HAP-1 (cell line): Measurements from ENCODE around the gene KLHL18.

Source experiments
- DNase-seq, 2 experiments: peaks; one replicate each; pipeline ENCODE4 v3.0.0-alpha.2; 2016 to 2020; ENCODE audit warnings: low spot score in 2 of 2
- H3K27me3 ChIP-seq: fragments of 250-450 bp; sonication (Bioruptor Pico); 2 replicates; pipeline ENCODE4 v1.5.1; 2020; ENCODE audit warnings: low read depth, mild to moderate bottlenecking, moderate library complexity
- H3K36me3 ChIP-seq: fragments of 250-450 bp; sonication (Bioruptor Pico); replicated peaks from 2 replicates; pipeline ENCODE4 v1.5.1; 2020; ENCODE audit warnings: mild to moderate bottlenecking
- H3K4me1 ChIP-seq: fragments of 250-450 bp; sonication (Bioruptor Pico); 2 replicates; pipeline ENCODE4 v1.5.1; 2020; ENCODE audit warnings: mild to moderate bottlenecking
- H3K4me3 ChIP-seq: fragments of 250-450 bp; sonication (Bioruptor Pico); 2 replicates; pipeline ENCODE4 v1.5.1; 2020; ENCODE audit warnings: mild to moderate bottlenecking, moderate library complexity
- H3K9me3 ChIP-seq: fragments of 250-450 bp; sonication (Bioruptor Pico); 2 replicates; pipeline ENCODE4 v1.5.1; 2020; ENCODE audit warnings: mild to moderate bottlenecking, moderate library complexity
- in situ Hi-C: fragments of 300-500 bp; cut with MboI; formaldehyde crosslinking; loops from 3 replicates; pipeline ENCODE4 v1.14.3; 2020; ENCODE audit warnings: low sequenced_read_pairs, inconsistent platforms, mixed read lengths

KLHL18 gene

DNA sequence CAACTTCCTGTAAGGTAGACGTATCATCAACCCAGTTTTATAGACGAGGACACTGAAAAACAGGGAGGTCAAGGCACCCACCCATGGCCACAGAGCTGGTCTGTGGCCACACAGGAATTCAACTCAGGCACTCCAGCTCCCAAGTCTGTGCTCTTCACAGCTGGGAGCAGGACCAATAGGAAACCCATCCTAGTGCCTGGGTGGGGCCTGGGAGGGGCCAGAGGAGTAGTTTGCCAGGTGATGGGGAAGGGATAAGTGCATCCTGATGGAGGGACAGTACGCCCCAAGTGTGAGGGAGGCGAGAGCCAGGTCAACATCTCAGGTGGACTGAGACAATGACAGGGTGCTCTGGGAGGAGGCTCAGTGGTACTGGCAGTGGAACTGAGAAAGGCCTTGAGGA lies 22.1 kb upstream of the KLHL18 start:
- in situ Hi-C loops: no loop called here
- H3K36me3 ChIP-seq: no peaks in the 10 kb centered on the region
- peaks cover 31% of the 10 kb centered on the region for H3K4me1 ChIP-seq
- H3K27me3 ChIP-seq: no peaks in the 10 kb centered on the region
- peak in 1 of 2 experiments; percentile 30 for DNase-seq
- no peak overlapping the region for H3K4me3 ChIP-seq
- no peaks in the 10 kb centered on the region for H3K9me3 ChIP-seq

DNA sequence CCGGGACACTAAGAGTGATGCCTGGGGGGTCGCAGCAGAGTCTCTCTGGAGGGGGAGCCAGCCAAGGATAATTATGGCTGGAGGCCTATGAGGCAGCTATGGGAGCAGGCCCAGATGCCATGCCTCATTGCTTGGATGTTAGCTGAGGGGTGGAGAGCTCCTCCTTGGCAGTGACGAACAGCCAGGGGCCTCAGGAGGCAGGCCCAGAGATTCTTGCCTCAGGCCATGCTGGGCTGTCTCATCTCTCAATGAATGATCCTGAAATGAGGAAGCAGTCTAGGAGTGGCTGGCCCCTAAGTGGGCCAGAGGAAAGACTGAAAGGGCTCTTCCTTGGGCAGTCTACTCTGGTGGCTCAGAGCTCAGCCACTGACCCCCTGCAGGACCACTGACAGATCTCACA lies 21.4 kb upstream of the KLHL18 start:
- Histone ChIP-seq H3K4me3 (no peak overlapping the region), H3K4me1 (peaks cover 32% of the 10 kb centered on the region), H3K36me3 (no peaks in the 10 kb centered on the region), H3K9me3 (no peaks in the 10 kb centered on the region), H3K27me3 (no peaks in the 10 kb centered on the region)
- DNase-seq: peak in 1 of 2 experiments; percentile 57
- in situ Hi-C loops: no loop called here

DNA sequence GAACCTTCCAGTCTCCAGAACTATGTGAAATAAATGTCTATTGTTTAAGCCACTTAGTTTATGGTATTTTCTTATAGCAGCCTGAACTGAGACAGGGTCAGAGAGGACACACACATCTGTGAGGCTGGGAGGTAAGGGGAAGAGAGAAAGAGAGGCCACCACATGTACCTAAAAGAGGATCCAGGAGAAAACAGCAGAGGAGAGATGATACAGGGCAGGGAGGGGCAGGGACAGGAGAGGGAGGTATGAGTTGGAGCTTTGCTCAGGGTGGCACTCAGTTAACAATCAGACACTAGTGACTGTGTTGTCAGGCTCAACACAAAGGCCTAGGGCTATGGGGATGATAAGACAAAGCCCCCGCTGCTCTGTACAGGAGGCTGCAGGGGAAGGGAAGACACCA lies 17.7 kb upstream of the KLHL18 start:
- H3K9me3 ChIP-seq: no peaks in the 10 kb centered on the region
- in situ Hi-C loops: no loop called here
- DNase-seq: no peak
- no peaks in the 10 kb centered on the region for H3K36me3 ChIP-seq
- H3K4me1 ChIP-seq: peaks cover 22% of the 10 kb centered on the region
- no peaks in the 10 kb centered on the region for H3K27me3 ChIP-seq
- H3K4me3 ChIP-seq: no peak overlapping the region

DNA sequence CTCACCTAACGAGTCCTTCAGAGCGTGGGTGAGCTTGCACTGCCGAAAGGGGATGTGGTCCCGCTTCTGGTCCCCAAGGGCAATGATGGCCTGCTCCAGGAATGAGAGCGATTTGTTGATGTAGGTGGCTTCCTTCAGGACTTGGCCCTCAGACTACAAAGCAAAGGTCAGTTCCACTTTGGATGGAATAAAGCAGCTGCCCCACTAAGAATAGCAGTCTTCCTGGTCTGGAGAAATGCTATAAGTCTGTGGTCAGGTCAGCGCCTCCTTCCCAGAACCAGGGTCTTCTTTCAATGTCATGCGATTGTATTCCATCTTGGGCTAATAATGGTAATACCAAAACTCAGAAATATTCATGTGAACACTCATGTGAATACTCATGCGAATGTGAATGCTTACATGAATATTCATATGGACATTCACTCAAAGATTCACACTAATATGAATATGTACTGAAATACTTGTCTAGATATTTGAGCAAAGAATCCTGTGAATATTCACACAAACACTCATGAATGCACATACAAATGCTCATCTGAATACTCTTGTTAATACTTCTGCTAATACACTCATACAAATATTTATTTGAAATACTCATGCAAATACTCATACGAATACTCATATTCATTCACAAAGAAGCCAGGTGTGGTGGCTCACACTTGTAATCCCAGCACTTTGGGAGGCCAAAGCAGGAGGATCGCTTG lies 16.9 kb upstream of the KLHL18 start:
- DNase-seq: no peak
- in situ Hi-C loops: no loop called here
- Histone ChIP-seq H3K9me3 (no peaks in the 10 kb centered on the region), H3K4me3 (no peak overlapping the region), H3K27me3 (no peaks in the 10 kb centered on the region), H3K36me3 (no peaks in the 10 kb centered on the region), H3K4me1 (peaks cover 15% of the 10 kb centered on the region)

DNA sequence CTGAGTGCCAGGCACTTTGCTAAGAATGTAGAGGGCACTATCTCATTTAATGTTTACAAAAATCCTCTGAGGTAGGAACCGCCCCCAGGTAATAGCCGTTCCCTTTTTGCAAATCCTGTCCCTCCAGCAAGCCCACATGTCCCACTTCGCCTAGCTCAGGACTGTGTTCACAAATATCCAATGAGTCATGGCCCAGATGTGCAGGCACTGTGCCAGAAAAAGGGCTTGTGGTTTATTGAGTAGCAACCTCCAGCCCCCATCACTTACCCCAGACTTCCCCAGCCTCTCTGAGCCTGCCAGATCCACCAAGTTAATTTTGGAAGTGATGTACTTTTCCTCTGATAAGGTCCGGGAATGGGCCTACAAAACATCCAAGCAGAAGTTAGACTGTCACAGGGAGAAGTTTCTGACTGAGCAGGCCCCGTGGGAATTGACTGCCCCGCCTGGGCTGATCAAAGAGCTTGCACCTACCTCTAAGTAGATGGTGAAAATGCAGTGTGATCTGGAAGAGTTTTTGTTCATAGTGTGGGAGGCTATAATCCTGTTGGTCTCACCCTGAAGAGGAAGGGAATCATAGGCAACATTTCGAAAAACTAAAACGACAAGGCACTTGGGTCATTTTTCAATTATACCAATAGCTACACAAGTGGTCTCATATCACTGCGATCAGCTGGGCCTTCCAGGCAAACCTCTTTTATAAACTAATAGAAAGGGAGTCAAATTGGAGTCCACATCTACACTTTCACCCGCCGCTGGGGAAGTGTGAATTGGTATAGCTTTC lies 15.8 kb upstream of the KLHL18 start:
- Histone ChIP-seq H3K4me1 (peaks cover 8% of the 10 kb centered on the region), H3K4me3 (no peak overlapping the region), H3K9me3 (no peaks in the 10 kb centered on the region), H3K36me3 (no peaks in the 10 kb centered on the region), H3K27me3 (no peaks in the 10 kb centered on the region)
- in situ Hi-C loops: no loop called here
- peak; percentile 25 to 84 for DNase-seq

DNA sequence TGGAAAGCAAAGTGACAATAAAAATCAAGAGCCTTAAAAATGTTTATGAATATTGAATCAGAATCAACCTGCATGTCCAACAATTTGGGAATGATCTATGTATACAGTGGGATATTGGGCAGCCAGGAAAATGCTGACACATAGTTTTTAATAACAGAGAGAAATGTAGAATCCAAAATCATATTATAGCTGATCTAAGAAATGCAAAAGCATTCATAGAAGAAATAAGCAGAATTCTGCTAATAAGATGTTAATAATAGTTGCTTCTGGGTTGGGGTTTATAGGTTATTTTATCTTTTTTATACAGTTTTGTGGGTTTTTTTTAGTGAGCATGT lies 15.3 kb upstream of the KLHL18 start:
- in situ Hi-C loops: no loop called here

DNA sequence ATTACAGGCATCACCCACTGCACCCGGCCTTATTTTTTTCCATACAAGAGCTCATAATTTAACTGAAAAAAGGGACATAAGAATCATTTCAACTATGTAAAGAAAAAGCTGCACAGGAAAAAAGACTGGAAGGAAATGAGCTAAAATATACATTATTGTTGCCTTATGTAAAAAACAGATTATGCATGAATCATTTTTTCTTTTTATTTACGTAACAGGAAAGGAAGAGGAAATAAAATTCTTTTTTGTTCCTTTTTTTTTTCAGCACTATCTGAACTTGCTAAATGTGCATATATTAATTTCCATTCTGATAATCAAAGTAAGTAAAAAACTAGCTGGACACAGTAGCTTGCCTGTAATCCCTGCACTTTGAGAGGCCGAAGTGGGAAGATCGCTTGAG lies 12.2 kb upstream of the KLHL18 start:
- no peak overlapping the region for H3K4me3 ChIP-seq

More for the DNA sequence above, 15.3 kb upstream of the KLHL18 start:
- Histone ChIP-seq H3K4me3 (no peak overlapping the region), H3K27me3 (no peaks in the 10 kb centered on the region), H3K36me3 (no peaks in the 10 kb centered on the region), H3K9me3 (no peaks in the 10 kb centered on the region), H3K4me1 (peaks cover 8% of the 10 kb centered on the region)
- no peak for DNase-seq

DNA sequence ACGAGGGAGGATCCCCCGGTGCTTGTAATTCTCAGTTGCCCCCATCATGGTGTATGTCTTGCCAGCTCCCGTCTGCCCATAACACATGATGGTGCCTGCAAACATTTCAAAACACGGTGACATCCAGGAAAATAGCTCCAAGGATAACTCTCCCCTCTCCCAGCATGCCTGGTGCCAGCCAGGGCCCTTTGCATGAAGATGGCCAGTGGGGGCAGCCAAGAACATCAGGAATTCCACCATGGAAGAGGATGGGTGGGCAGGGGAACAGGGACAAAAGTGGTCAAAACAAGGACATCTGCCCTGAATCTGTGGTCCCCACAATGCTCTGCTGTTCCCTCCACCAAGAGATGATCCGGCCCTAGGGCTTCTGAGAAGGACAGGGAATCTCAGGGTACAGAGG lies 9.2 kb upstream of the KLHL18 start:
- no peaks in the 10 kb centered on the region for H3K36me3 ChIP-seq
- no peaks in the 10 kb centered on the region for H3K4me1 ChIP-seq
- in situ Hi-C loops: no loop called here
- H3K4me3 ChIP-seq: no peak overlapping the region
- DNase-seq: no peak
- no peaks in the 10 kb centered on the region for H3K27me3 ChIP-seq
- H3K9me3 ChIP-seq: no peaks in the 10 kb centered on the region

More for the DNA sequence above, 12.2 kb upstream of the KLHL18 start:
- no peaks in the 10 kb centered on the region for H3K27me3 ChIP-seq
- no peak for DNase-seq
- H3K4me1 ChIP-seq: peaks cover 8% of the 10 kb centered on the region
- in situ Hi-C loops: no loop called here
- no peaks in the 10 kb centered on the region for H3K9me3 ChIP-seq
- H3K36me3 ChIP-seq: no peaks in the 10 kb centered on the region

DNA sequence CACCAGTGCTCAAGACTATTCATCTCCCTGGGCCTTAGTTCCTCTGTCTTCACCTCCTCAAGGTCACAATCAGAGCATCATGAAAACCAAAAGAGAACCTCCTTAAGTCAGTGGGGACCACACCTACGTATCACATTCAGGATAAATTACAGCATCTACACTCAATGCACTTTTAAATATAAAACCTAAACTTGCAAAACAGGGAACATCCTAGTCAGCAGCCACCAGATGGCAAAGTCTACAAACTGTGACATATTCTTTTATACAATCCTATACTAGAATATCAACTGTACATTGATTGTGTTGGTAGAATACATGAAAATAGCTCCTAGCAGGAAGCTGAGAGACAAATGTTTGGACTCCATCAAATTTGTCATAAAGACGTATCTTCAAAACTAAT lies 8.1 kb upstream of the KLHL18 start:
- H3K4me1 ChIP-seq: no peaks in the 10 kb centered on the region
- no peak overlapping the region for H3K4me3 ChIP-seq
- DNase-seq: no peak
- H3K9me3 ChIP-seq: no peaks in the 10 kb centered on the region
- no peaks in the 10 kb centered on the region for H3K36me3 ChIP-seq
- in situ Hi-C loops: no loop called here
- no peaks in the 10 kb centered on the region for H3K27me3 ChIP-seq

DNA sequence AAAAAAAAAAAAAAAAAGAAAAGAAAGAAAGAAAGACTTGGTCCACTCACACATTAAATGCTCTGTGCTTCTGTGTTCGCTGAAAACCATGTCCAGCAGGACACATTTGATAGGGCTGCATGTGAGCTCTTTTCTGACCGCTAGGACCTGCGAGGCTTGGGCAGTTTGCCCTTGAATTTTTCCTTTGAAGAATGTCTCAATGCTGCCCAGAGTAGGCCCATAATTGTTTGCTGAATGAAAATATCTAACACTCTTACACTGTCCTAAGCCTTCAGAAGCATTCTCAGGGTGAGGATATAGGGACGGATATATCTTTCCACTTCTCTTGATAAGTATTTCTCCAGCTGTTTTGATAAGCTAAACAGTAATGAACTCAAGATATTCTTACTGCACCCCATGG lies 6.2 kb upstream of the KLHL18 start:
- no peaks in the 10 kb centered on the region; the same call in 1 of the 2 replicates for H3K4me1 ChIP-seq
- no peak overlapping the region for H3K4me3 ChIP-seq
- no peak for DNase-seq
- no peaks in the 10 kb centered on the region for H3K27me3 ChIP-seq
- no peaks in the 10 kb centered on the region for H3K36me3 ChIP-seq
- in situ Hi-C loops: no loop called here
- no peaks in the 10 kb centered on the region for H3K9me3 ChIP-seq

DNA sequence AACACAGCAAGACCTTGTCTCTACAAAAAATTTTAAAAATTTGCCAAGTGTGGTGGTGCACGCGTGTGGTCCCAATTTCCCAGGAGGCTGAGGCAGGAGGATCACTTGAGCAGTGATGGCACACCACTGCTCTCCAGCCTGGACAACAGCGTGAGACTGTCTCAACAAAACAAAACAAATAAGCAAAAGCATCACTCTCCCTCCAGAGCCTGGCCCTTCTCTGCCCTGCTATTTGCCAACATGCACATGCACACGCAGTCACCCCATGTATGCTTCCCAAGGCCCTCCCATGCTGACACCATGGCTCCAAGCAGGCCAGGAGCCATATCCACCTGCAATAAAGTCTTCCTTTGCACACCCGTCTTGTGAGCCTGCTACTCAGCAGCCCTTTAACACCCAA lies 2.2 kb upstream of the KLHL18 start:
- H3K9me3 ChIP-seq: no peaks in the 10 kb centered on the region
- in situ Hi-C loops: no loop called here
- H3K27me3 ChIP-seq: no peaks in the 10 kb centered on the region
- peaks cover 6% of the 10 kb centered on the region for H3K4me1 ChIP-seq
- DNase-seq: no peak
- no peaks in the 10 kb centered on the region; the same call in 1 of the 2 replicates for H3K36me3 ChIP-seq
- H3K4me3 ChIP-seq: no peak overlapping the region

DNA sequence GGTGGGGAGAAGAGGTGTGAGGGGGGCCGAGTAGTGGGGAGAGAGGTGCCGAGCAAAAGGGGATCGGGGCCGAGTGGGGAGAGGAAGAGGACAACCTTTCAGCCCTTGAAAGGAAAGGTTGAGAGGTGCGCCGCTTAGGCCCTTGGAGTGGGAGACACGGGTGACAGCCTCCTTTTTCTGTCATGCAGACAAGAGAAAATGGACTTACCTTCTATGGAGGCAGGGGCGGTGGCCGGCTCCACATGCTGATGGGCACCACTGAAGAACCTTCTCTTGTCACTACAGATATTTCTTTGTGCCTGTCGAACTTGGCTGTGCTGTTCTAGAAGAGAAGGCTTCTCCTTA lies 421 bp downstream of the KLHL18 start:
- Histone ChIP-seq H3K4me3 (peak overlapping the region; percentile 94), H3K36me3 (peaks cover 16% of the 10 kb centered on the region), H3K9me3 (no peaks in the 10 kb centered on the region), H3K4me1 (peaks cover 7% of the 10 kb centered on the region), H3K27me3 (no peaks in the 10 kb centered on the region)
- DNase-seq: peak in 1 of 2 experiments; percentile 46
- in situ Hi-C loops: no loop called here

DNA sequence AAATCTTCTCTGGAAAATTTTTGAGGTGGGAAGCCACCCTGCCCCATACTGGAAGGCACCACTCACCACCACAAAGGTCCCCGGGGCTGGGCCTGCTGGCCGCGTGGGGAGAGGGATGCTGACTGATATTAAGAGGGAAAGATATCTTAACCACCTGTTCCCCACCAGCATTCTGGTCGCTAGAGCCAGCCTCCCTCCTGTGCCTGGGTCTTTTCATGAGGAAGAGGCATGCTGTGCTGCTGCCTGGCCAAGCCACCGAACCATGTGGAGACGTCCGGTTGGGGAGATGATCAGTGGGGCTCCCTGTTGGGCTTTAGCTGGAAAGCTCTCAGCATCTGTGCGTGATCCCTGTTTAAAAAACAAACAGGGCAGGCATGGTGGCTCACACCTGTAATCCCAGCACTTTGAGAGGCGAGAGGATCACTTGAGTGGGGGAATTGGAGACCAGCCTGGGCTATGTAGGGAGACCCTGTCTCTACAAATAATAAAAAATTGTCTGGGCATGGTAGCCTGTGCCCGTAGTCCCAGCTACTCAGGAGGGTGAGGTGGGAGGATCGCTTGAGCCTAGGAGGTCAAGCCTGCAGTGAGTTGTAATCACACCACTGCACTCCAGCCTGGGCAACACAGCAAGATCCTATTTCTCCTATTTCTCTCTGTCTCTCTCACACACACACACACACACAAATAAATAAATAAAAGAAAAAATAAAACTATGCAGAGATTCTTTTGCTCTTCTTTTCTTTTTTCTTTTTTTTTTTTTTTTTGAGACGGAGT lies 1.0 kb downstream of the KLHL18 start:
- Histone ChIP-seq H3K36me3 (peaks cover 20% of the 10 kb centered on the region), H3K9me3 (no peaks in the 10 kb centered on the region), H3K27me3 (no peaks in the 10 kb centered on the region), H3K4me1 (peaks cover 13% of the 10 kb centered on the region), H3K4me3 (peak overlapping the region; percentile 94)
- in situ Hi-C loops: no loop called here
- peak in 1 of 2 experiments; percentile 45 for DNase-seq
